Keratinocyte (primary cell): ENCODE results near the gene SUV39H1. TPM values are rescaled to one million over a fixed set of nuclear protein-coding genes. Genes with fewer than 3 reads are reported as not detected.
"Not testable (repeated sequence)": the region's sequence is repeated elsewhere in the genome, so short reads cannot be mapped to it uniquely, and the experiment has no call there.

ENCODE experiments used
- DNase-seq: peaks from one replicate; pipeline ENCODE4 v3.0.0-alpha.2; 2011; ENCODE audit warnings: low read depth, missing footprints, low spot score
- FAIRE-seq: peaks from 2 replicates; lab custom pipeline; 2011; peaks lifted over from hg19 to GRCh38; lab: Jason Lieb, UNC
- H2AFZ ChIP-seq: 2 replicates; pipeline ENCODE4 v1.6.0; 2012; ENCODE audit warnings: low read length, control low read depth, inconsistent platforms; ENCODE audit not compliant: control insufficient read depth
- H3K27ac ChIP-seq: 2 replicates; pipeline ENCODE4 v1.5.1; 2011; ENCODE audit warnings: low read length; ENCODE audit not compliant: control insufficient read depth, insufficient read depth
- H3K27me3 ChIP-seq: 3 replicates; pipeline ENCODE4 v1.6.0; 2011; ENCODE audit warnings: low read length; ENCODE audit not compliant: control insufficient read depth, insufficient read depth; ENCODE audit errors: extremely low read depth
- H3K36me3 ChIP-seq, 2 experiments: 2 replicates in 1 of 2; 3 replicates in 1 of 2; pipeline ENCODE4 v1.5.1; 2011; ENCODE audit warnings: low read length in 2 of 2, mild to moderate bottlenecking in 1 of 2; ENCODE audit not compliant: control insufficient read depth in 2 of 2, insufficient read depth in 2 of 2; ENCODE audit errors: extremely low read depth in 1 of 2
- H3K4me1 ChIP-seq: 3 replicates; pipeline ENCODE4 v1.5.1; 2011; ENCODE audit warnings: low read length; ENCODE audit not compliant: control insufficient read depth, insufficient read depth; ENCODE audit errors: extremely low read depth
- H3K4me2 ChIP-seq: 3 replicates; pipeline ENCODE4 v1.6.0; 2011; ENCODE audit warnings: low read depth, low read length; ENCODE audit not compliant: control insufficient read depth, insufficient read depth; ENCODE audit errors: extremely low read depth
- H3K4me3 ChIP-seq, 3 experiments: fragments of 200-600 bp in 1 of 3; sonication (generic) in 1 of 3; 2 replicates in 2 of 3; 3 replicates in 1 of 3; pipeline ENCODE4 v1.5.1; 2011 to 2016; ENCODE audit warnings: low read length in 3 of 3, mild to moderate bottlenecking in 3 of 3, control low read depth in 2 of 3, inconsistent platforms in 1 of 3, low read depth in 1 of 3, mixed read lengths in 1 of 3, mixed run types in 1 of 3, moderate library complexity in 1 of 3; ENCODE audit not compliant: control insufficient read depth in 2 of 3, insufficient read depth in 2 of 3; ENCODE audit errors: extremely low read depth in 1 of 3
- H3K79me2 ChIP-seq: 2 replicates; pipeline ENCODE4 v1.6.0; 2012; ENCODE audit warnings: low read length; ENCODE audit not compliant: control insufficient read depth, insufficient read depth
- H3K9ac ChIP-seq: 3 replicates; pipeline ENCODE4 v1.6.0; 2011; ENCODE audit warnings: low read length; ENCODE audit not compliant: control insufficient read depth, insufficient read depth; ENCODE audit errors: extremely low read depth
- H3K9me1 ChIP-seq: 3 replicates; pipeline ENCODE4 v1.6.0; 2011; ENCODE audit warnings: low read length; ENCODE audit not compliant: control insufficient read depth, insufficient read depth; ENCODE audit errors: extremely low read depth
- H3K9me3 ChIP-seq: 2 replicates; pipeline ENCODE4 v1.5.1; 2012; ENCODE audit warnings: low read depth, low read length; ENCODE audit not compliant: control insufficient read depth
- H4K20me1 ChIP-seq: 3 replicates; pipeline ENCODE4 v1.6.0; 2011; ENCODE audit warnings: low read length; ENCODE audit not compliant: control insufficient read depth, insufficient read depth; ENCODE audit errors: extremely low read depth
- CTCF ChIP-seq, 3 experiments: IDR thresholded peaks in 1 of 3; conservative IDR thresholded peaks in 1 of 3; optimal IDR thresholded peaks in 1 of 3; 2 replicates in 2 of 3; 3 replicates in 1 of 3; pipeline versions ENCODE3 to v1.5.1; 2011; ENCODE audit warnings: low read length in 3 of 3, mild to moderate bottlenecking in 3 of 3, moderate library complexity in 2 of 3, control low read depth in 1 of 3, inconsistent platforms in 1 of 3; ENCODE audit not compliant: insufficient read depth in 2 of 3; ENCODE audit errors: extremely low read depth in 1 of 3
- EZH2 ChIP-seq: IDR thresholded peaks from one replicate; pipeline ENCODE4 v1.6.1; 2012; ENCODE audit warnings: inconsistent platforms, mild to moderate bottlenecking, low read length, moderate library complexity
- dilution Hi-C: fragments of 300-500 bp; cut with MboI; formaldehyde crosslinking; loops from one replicate; pipeline ENCODE4 v1.7.0; 2020; ENCODE audit warnings: low sequenced_read_pairs; ENCODE audit not compliant: extremely low pct_ligation_motif_present
- polyA plus RNA-seq, 5 experiments: library from polyadenylated mRNA; depleted of rRNA in 3 of 5; stranded (reverse) in 3 of 5; stranded (forward) in 1 of 5; unstranded in 1 of 5; fragments of >200 nt; gene quantifications; 1 replicate in 1 of 5; 2 replicates in 3 of 5; 3 replicates in 1 of 5; pipeline versions ENCODE4 v1.2.1 to v1.2.3, GENCODE V29; 2011 to 2012; ENCODE audit warnings: missing spikeins in 2 of 5, low read depth in 1 of 5, low replicate concordance in 1 of 5

SUV39H1 gene
- polyA plus RNA-seq, 1 donor (not counting 4 experiments of a cell fraction or from before 2014, with no cell fraction given), result 4.9 TPM

DNA sequence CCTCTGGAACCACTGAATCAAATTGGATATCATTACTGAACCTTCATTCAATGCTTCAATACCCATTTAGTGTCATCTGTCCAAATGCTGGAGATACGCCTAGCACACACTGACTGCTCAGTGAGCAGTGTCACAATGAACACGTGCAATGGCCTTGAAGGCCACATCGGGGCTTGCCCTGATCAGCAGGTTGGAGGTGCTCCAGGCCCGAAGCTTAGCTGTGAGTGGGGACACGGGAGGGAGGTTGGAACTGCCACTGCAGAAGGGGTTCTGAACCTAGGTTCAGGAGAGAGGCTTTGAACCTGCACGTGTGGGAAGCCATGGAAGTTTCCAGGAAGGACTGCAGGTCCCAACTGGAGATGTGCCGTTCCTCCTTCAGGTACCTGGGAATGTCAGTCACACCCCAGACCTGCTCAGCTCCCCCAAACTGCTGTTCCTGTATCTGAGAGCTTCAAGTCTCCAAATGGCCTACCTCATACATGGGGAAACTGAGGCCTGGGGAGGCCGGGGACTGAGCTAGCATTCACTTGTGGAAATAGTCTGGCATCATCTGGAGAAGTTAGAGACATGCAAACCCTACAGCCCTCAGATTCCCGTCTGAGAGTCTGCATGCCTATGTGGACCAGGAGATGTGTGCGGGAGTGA, 14.9 kb upstream of the SUV39H1 start:
- no peaks in the 10 kb centered on the region for H3K4me1 ChIP-seq
- H3K4me3 ChIP-seq, result no peak overlapping the region
- TF ChIP-seq CTCF (optimal IDR thresholded peaks at IDR 0.05 in 1 of 3, IDR thresholded peaks at IDR 0.05 in 1 of 3, conservative IDR thresholded peaks at IDR 0.05 in 1 of 3; ENCODE audit: extremely low read depth in 1 of 3, insufficient read depth in 2 of 3, low read length in 3 of 3), result no peak
- no peak for TF ChIP-seq EZH2
- H3K4me2 ChIP-seq, result no peak overlapping the region
- DNase-seq (no peak), FAIRE-seq (no peak)
- H3K27me3 ChIP-seq, result no peaks in the 10 kb centered on the region
- H2AFZ ChIP-seq, result no peak overlapping the region
- no peaks in the 10 kb centered on the region for H3K36me3 ChIP-seq
- H3K79me2 ChIP-seq, result no peaks in the 10 kb centered on the region
- no peaks in the 10 kb centered on the region for H3K9me3 ChIP-seq
- no peak overlapping the region for H3K9ac ChIP-seq
- no peaks in the 10 kb centered on the region for H3K9me1 ChIP-seq
- no peaks in the 10 kb centered on the region for H4K20me1 ChIP-seq
- no peak overlapping the region for H3K27ac ChIP-seq
- dilution Hi-C loops, result no loop called here

DNA sequence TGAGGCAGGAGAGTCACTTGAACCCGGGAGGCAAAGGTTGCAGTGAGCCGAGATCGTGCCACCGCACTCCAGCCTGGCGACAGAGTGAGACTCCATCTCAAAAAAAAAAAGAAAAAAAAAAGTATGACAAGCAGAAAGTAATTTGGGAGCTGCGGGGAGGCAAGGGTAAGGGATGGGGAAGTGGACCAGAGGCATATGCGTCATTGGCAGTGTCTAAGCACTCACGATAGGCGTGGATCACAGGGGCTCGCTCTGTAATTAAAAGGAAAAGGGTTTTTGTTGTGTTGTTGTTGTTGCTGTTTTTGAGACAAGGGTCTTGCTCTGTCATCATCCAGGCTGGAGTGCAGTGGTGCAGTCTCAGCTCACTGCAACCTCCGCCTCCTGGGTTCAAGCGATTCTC, 13.7 kb upstream of the SUV39H1 start:
- H3K36me3 ChIP-seq, H3K79me2 ChIP-seq, H3K27me3 ChIP-seq, H3K27ac ChIP-seq, H3K4me3 ChIP-seq, H2AFZ ChIP-seq, H3K9me1 ChIP-seq, H3K4me1 ChIP-seq, DNase-seq, H4K20me1 ChIP-seq, H3K9ac ChIP-seq, dilution Hi-C loops, H3K9me3 ChIP-seq, H3K4me2 ChIP-seq, FAIRE-seq: not testable (repeated sequence)
